ENCODE results near the gene SECISBP2L. TPM values are rescaled to one million over a fixed set of nuclear protein-coding genes. Genes with fewer than 3 reads are reported as not detected.

The SECISBP2L gene
- total and polyA plus RNA-seq, 2 experiments from 2014 or later = 18.6 to 28.3 TPM

- TF ChIP-seq, protein P1, sequence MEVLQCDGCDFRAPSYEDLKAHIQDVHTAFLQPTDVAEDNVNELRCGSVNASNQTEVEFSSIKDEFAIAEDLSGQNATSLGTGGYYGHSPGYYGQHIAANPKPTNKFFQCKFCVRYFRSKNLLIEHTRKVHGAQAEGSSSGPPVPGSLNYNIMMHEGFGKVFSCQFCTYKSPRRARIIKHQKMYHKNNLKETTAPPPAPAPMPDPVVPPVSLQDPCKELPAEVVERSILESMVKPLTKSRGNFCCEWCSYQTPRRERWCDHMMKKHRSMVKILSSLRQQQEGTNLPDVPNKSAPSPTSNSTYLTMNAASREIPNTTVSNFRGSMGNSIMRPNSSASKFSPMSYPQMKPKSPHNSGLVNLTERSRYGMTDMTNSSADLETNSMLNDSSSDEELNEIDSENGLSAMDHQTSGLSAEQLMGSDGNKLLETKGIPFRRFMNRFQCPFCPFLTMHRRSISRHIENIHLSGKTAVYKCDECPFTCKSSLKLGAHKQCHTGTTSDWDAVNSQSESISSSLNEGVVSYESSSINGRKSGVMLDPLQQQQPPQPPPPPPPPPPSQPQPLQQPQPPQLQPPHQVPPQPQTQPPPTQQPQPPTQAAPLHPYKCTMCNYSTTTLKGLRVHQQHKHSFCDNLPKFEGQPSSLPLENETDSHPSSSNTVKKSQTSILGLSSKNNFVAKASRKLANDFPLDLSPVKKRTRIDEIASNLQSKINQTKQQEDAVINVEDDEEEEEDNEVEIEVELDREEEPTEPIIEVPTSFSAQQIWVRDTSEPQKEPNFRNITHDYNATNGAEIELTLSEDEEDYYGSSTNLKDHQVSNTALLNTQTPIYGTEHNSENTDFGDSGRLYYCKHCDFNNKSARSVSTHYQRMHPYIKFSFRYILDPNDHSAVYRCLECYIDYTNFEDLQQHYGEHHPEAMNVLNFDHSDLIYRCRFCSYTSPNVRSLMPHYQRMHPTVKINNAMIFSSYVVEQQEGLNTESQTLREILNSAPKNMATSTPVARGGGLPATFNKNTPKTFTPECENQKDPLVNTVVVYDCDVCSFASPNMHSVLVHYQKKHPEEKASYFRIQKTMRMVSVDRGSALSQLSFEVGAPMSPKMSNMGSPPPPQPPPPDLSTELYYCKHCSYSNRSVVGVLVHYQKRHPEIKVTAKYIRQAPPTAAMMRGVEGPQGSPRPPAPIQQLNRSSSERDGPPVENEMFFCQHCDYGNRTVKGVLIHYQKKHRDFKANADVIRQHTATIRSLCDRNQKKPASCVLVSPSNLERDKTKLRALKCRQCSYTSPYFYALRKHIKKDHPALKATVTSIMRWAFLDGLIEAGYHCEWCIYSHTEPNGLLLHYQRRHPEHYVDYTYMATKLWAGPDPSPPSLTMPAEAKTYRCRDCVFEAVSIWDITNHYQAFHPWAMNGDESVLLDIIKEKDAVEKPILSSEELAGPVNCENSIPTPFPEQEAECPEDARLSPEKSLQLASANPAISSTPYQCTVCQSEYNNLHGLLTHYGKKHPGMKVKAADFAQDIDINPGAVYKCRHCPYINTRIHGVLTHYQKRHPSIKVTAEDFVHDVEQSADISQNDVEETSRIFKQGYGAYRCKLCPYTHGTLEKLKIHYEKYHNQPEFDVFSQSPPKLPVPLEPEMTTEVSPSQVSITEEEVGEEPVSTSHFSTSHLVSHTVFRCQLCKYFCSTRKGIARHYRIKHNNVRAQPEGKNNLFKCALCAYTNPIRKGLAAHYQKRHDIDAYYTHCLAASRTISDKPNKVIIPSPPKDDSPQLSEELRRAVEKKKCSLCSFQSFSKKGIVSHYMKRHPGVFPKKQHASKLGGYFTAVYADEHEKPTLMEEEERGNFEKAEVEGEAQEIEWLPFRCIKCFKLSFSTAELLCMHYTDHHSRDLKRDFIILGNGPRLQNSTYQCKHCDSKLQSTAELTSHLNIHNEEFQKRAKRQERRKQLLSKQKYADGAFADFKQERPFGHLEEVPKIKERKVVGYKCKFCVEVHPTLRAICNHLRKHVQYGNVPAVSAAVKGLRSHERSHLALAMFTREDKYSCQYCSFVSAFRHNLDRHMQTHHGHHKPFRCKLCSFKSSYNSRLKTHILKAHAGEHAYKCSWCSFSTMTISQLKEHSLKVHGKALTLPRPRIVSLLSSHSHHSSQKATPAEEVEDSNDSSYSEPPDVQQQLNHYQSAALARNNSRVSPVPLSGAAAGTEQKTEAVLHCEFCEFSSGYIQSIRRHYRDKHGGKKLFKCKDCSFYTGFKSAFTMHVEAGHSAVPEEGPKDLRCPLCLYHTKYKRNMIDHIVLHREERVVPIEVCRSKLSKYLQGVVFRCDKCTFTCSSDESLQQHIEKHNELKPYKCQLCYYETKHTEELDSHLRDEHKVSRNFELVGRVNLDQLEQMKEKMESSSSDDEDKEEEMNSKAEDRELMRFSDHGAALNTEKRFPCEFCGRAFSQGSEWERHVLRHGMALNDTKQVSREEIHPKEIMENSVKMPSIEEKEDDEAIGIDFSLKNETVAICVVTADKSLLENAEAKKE (CRISPR knock-in tag; IDR thresholded peaks at IDR 0.05) = no peak
- no peak for TF ChIP-seq ZNF114 (CRISPR knock-in tag; IDR thresholded peaks at IDR 0.05)
- no peak for TF ChIP-seq JUNB (IDR thresholded peaks at IDR 0.05; ENCODE audit: unreplicated experiment)
- TF ChIP-seq STAT1 (IDR thresholded peaks at IDR 0.05; ENCODE audit: unreplicated experiment) = no peak
- TF ChIP-seq, protein P2, sequence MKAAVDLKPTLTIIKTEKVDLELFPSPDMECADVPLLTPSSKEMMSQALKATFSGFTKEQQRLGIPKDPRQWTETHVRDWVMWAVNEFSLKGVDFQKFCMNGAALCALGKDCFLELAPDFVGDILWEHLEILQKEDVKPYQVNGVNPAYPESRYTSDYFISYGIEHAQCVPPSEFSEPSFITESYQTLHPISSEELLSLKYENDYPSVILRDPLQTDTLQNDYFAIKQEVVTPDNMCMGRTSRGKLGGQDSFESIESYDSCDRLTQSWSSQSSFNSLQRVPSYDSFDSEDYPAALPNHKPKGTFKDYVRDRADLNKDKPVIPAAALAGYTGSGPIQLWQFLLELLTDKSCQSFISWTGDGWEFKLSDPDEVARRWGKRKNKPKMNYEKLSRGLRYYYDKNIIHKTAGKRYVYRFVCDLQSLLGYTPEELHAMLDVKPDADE (IDR thresholded peaks at IDR 0.05) = no peak
- TF ChIP-seq CREB1 (CRISPR knock-in tag; IDR thresholded peaks at IDR 0.05; ENCODE audit: low read depth) = no peak
Observed at GRCh38 chr15:49094923-49095322, 48.7 kb upstream of the SECISBP2L start (continued).

DNA sequence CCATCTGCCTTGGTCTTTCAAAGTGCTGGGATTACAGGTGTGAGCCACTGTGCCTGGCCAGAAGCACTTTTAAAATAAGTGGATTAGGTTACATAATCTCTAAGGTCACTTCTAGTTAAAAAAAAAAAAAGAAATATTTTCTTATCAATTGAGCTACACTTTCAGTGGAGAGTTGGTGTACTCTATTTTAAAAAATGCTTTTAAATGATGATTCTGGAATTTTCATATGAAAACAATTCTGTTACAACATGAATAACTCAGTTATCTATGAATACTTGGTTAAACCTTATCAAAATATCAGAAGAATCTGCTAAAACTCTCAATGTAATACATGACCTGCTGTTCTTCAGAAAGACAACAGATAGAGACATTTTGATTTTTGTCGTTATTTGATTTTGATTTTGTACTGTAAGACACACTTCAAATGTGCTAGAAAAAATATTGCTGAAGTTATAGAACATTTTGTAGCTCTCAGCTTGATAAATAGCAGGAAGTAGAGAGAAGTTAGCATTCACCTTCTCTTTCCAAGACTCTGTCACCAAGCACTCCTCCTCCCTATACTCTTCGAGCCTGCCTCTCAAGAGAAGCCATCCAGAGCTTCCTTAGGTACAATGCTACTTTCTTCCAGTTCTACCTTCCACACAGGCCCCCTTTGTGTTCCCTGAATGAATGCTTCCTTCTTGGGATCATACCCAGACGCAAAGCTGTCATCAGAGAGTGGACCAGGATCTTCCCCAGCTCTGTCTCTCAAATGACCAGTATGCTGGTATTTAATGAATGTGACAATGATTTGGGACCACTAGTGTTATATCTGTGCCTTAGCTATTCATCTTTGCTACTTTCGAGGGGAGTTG, 47.2 kb upstream of the SECISBP2L start:
- TF ChIP-seq REST (IDR thresholded peaks at IDR 0.05; ENCODE audit: unreplicated experiment) = no peak
- no peak for TF ChIP-seq STAT1 (IDR thresholded peaks at IDR 0.05; ENCODE audit: unreplicated experiment)
- TF ChIP-seq, protein P2 (IDR thresholded peaks at IDR 0.05) = no peak
- TF ChIP-seq CREB1 (CRISPR knock-in tag; IDR thresholded peaks at IDR 0.05; ENCODE audit: low read depth) = no peak
- Histone ChIP-seq H3F3A (replicated peaks; ENCODE audit: low read depth) (no peaks in the 10 kb centered on the region), H3K79me2 (replicated peaks; ENCODE audit: insufficient read depth) (no peaks in the 10 kb centered on the region), H3K4me3 (no peak overlapping the region), H3K27me3 (ENCODE audit: insufficient read depth) (no peaks in the 10 kb centered on the region), H3K27ac (ENCODE audit: low read depth) (no peak overlapping the region), H2AFZ (no peak overlapping the region), H3K4me2 (no peak overlapping the region), H4K20me1 (replicated peaks; ENCODE audit: insufficient read depth) (no peaks in the 10 kb centered on the region), H3K4me1 (ENCODE audit: insufficient read depth) (no peaks in the 10 kb centered on the region), H3K36me3 (ENCODE audit: insufficient read depth) (no peaks in the 10 kb centered on the region), H3K9me2 (ENCODE audit: insufficient read depth) (no peaks in the 10 kb centered on the region)
- Mint-ChIP-seq H3K4me1 (no peaks in the 10 kb centered on the region), H3K4me3 (no peak overlapping the region), H3K27ac (no peak overlapping the region), H3K27me3 (ENCODE audit: insufficient read depth, low read depth, poor library complexity) (no peaks in the 10 kb centered on the region), H3K9me3 (no peaks in the 10 kb centered on the region), H3K36me3 (ENCODE audit: low read depth) (no peaks in the 10 kb centered on the region)
- DNase-seq (ENCODE audit: low spot score) = no peak
- ATAC-seq = no peak
